Left ventricle myocardium inferior (tissue), 1 donor: Measurements from ENCODE around the gene TYRO3. TPM values are rescaled to one million over a fixed set of nuclear protein-coding genes. Genes with fewer than 3 reads are reported as not detected.
A peak's percentile ranks its signal among the peaks of the same experiment; 100 is the strongest.
"Not testable (repeated sequence)": the region's sequence is repeated elsewhere in the genome, so short reads cannot be mapped to it uniquely, and the experiment has no call there.

Source experiments
- DNase-seq: peaks from one replicate; pipeline ENCODE4 v3.0.0-alpha.2; 2020
- H3K27ac ChIP-seq: fragments of 200-600 bp; replicated peaks from 2 replicates; pipeline ENCODE4 v1.8.0; 2021
- H3K27me3 ChIP-seq: fragments of 200-600 bp; 2 replicates; pipeline ENCODE4 v1.8.0; 2021; ENCODE audit warnings: low read depth
- H3K36me3 ChIP-seq: fragments of 200-600 bp; 2 replicates; pipeline ENCODE4 v1.8.0; 2021
- H3K4me1 ChIP-seq: fragments of 200-600 bp; 2 replicates; pipeline ENCODE4 v1.8.0; 2021
- H3K4me3 ChIP-seq: fragments of 200-600 bp; 2 replicates; pipeline ENCODE4 v1.8.0; 2021; ENCODE audit warnings: mild to moderate bottlenecking, moderate library complexity
- H3K9me3 ChIP-seq: fragments of 200-600 bp; replicated peaks from 2 replicates; pipeline ENCODE4 v1.8.0; 2021
- intact Hi-C: fragments of 100-400 bp; cut with micrococcal nuclease; formaldehyde crosslinking; loops from one replicate; pipeline ENCODE4 v1.11.0; 2022
- total RNA-seq: library from RNA; stranded (reverse); fragmentation: NEBNext Ultra II Directional; extraction: Animal tissue kit (Norgen Biotek cat#: 25700); gene quantifications from one replicate; pipeline ENCODE4 v1.2.1, GENCODE V29; 2021
- TF ChIP-seq, protein P1 (sequence below): fragments of 200-600 bp; IDR thresholded peaks from 2 replicates; pipeline ENCODE4 v1.8.0; 2021; ENCODE audit warnings: antibody characterized with exemption, mild to moderate bottlenecking, borderline replicate concordance
- donor health status: DM: no; HTN: yes; CAD: no; lungs with severe emphysema.

The TYRO3 gene
- total RNA-seq, 1 donor from 2014 or later: 3.3 TPM

DNA sequence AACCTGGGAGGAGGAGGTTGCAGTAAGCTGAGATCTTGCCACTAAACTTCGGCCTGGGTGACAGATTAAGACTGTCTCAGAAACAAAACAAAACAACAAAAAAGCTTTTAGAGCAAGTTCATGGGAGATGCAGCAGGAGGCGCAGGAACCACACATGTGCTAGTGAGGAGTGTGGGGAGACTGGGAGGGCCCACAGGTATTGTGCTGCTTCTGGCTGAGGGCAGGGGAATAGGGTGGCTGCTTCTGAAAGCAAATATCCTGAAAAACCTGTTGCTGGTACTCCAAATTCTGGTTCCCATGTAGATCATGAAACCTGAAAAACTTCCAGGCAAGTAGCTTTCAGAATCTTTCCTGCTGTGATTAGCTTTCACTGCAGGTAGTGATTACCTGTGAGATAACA lies 22.1 kb downstream of the TYRO3 start:
- Histone ChIP-seq H3K4me1 (peaks cover 24% of the 10 kb centered on the region), H3K36me3 (no peaks in the 10 kb centered on the region), H3K9me3 (no peaks in the 10 kb centered on the region), H3K27ac (no peak overlapping the region), H3K4me3 (no peak overlapping the region), H3K27me3 (no peaks in the 10 kb centered on the region)
- DNase-seq: no peak
- TF ChIP-seq, protein P1, sequence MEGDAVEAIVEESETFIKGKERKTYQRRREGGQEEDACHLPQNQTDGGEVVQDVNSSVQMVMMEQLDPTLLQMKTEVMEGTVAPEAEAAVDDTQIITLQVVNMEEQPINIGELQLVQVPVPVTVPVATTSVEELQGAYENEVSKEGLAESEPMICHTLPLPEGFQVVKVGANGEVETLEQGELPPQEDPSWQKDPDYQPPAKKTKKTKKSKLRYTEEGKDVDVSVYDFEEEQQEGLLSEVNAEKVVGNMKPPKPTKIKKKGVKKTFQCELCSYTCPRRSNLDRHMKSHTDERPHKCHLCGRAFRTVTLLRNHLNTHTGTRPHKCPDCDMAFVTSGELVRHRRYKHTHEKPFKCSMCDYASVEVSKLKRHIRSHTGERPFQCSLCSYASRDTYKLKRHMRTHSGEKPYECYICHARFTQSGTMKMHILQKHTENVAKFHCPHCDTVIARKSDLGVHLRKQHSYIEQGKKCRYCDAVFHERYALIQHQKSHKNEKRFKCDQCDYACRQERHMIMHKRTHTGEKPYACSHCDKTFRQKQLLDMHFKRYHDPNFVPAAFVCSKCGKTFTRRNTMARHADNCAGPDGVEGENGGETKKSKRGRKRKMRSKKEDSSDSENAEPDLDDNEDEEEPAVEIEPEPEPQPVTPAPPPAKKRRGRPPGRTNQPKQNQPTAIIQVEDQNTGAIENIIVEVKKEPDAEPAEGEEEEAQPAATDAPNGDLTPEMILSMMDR: no peak
- intact Hi-C loops: no loop called here

DNA sequence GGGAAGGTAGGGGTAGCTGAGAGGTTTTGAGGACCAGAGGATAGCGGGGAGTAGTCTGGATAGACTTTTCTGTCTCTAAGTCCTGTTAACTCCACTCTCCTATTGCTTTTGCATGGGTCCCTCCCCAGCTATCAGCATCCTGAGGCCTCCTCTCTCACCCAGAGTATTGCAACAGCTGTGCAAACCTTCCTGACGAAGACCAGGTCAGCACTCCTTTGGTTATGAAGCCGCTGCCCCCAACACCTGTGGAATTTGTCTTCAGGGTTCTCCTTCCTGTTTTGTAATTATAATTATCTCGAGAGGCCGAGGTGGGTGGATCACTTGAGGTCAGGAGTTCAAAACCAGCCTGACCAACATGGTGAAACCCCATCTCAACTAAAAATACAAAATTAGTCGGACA lies 24.8 kb downstream of the TYRO3 start:
- no peaks in the 10 kb centered on the region for H3K27me3 ChIP-seq
- TF ChIP-seq, protein P1: no peak
- no peaks in the 10 kb centered on the region for H3K36me3 ChIP-seq
- DNase-seq: no peak
- no peak overlapping the region for H3K27ac ChIP-seq
- no peak overlapping the region for H3K4me3 ChIP-seq
- intact Hi-C loops: no loop called here
- H3K9me3 ChIP-seq: no peaks in the 10 kb centered on the region
- peaks cover 17% of the 10 kb centered on the region for H3K4me1 ChIP-seq

GRCh38 chr15:41584636-41585126 lies 25.7 kb downstream of the TYRO3 start:
- Histone ChIP-seq H3K4me3 (peak overlapping the region; percentile 68), H3K27ac (peak overlapping the region; percentile 64)

DNA sequence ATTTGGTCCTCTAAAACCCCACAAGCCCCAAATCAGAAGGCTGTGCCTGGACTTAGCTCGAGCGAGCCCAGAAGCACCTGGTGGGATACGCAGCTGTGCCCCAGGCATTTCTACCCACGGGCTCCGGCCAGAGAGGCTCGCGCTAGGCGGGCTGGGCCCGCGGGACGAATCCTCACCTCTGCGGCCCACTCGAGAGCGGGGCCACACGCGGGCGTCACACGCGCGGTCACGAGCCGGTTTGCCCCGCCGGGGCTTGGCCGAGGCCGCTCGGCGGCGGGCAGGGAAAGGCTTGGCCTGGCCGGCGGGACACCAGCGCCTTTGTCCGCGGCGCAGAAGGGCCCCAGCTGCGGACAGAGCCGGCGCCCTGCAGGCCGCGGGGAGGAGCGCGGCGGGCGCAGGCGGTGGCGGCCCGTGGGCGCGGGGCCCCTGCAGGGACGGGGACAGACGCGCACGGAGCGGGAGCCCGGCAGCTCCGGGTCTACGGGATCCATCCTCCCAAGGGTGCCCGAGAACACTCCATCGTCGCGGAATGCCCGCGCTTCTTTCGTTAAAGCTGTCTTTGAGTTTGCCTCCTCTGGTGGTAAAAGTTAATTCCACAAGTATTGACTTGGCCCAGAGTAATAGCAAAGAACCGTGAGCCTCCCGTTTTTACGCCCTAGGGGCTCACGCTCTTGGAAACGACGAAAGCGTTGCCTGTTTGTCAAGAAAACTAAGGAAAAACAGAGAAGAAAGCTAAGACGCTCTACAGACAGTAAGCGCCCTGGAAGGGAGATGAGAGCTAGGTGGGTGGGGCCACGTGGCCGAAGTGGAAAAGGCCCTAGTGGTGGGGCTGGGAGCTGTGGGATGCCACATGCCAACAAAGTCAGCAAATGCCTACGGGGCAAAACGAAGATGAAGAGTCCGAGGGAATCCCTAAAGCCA lies 26.4 kb downstream of the TYRO3 start:
- Histone ChIP-seq H3K36me3 (no peaks in the 10 kb centered on the region), H3K27ac (peak overlapping the region; percentile 64), H3K9me3 (no peaks in the 10 kb centered on the region), H3K4me1 (peaks cover 13% of the 10 kb centered on the region), H3K4me3 (peak overlapping the region; percentile 68), H3K27me3 (no peaks in the 10 kb centered on the region)
- TF ChIP-seq, protein P1: peak; percentile 62
- intact Hi-C loops: no loop called here
- DNase-seq: peak; percentile 52

More at GRCh38 chr15:41584636-41585126, 25.7 kb downstream of the TYRO3 start:
- TF ChIP-seq, protein P1: no peak
- no peak for DNase-seq
- no peaks in the 10 kb centered on the region for H3K27me3 ChIP-seq
- peaks cover 13% of the 10 kb centered on the region for H3K4me1 ChIP-seq
- H3K9me3 ChIP-seq: no peaks in the 10 kb centered on the region
- no peaks in the 10 kb centered on the region for H3K36me3 ChIP-seq
- intact Hi-C loops: no loop called here

GRCh38 chr15:41586531-41587282 lies 27.7 kb downstream of the TYRO3 start:
- DNase-seq, H3K9me3 ChIP-seq, H3K36me3 ChIP-seq, H3K27me3 ChIP-seq, intact Hi-C loops, H3K27ac ChIP-seq, H3K4me3 ChIP-seq: not testable (repeated sequence)
- peaks cover 13% of the 10 kb centered on the region for H3K4me1 ChIP-seq

- DNase-seq, H3K9me3 ChIP-seq, intact Hi-C loops, H3K27ac ChIP-seq, H3K4me3 ChIP-seq, H3K27me3 ChIP-seq, H3K36me3 ChIP-seq: not testable (repeated sequence)
- H3K4me1 ChIP-seq: peaks cover 13% of the 10 kb centered on the region
Measured at GRCh38 chr15:41589018-41589417, 30.0 kb downstream of the TYRO3 start.

- H3K27me3 ChIP-seq, intact Hi-C loops, H3K4me3 ChIP-seq, DNase-seq, H3K9me3 ChIP-seq, H3K27ac ChIP-seq, H3K36me3 ChIP-seq: not testable (repeated sequence)
- H3K4me1 ChIP-seq: peaks cover 13% of the 10 kb centered on the region
Measured at GRCh38 chr15:41589571-41589970, 30.6 kb downstream of the TYRO3 start.

- H3K9me3 ChIP-seq, H3K27ac ChIP-seq, H3K4me1 ChIP-seq, H3K27me3 ChIP-seq, DNase-seq, intact Hi-C loops, H3K36me3 ChIP-seq, H3K4me3 ChIP-seq: not testable (repeated sequence)
Measured at GRCh38 chr15:41591217-41591616, 32.2 kb downstream of the TYRO3 start.

DNA sequence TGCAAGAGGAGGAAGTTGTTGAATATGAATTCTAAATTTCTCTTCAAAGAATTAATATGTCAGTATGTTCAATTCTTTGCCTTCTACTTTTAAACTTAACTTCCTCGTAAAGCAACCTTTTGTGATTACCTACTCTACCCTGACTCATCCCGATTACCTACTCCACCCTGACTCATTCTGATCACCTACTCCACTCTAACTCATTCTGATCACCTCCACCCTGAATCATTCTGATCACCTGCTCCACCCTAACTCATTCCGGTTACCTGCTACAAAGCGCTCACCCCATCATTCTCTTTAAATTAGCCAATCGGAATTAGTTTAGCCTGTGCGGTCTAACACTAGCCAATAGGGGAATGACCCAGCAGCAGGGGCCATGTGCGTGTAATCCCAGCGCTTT lies 33.7 kb downstream of the TYRO3 start:
- intact Hi-C loops, H3K9me3 ChIP-seq, H3K36me3 ChIP-seq, H3K4me1 ChIP-seq, H3K27me3 ChIP-seq, DNase-seq, H3K4me3 ChIP-seq, H3K27ac ChIP-seq: not testable (repeated sequence)
